ENCODE results near the gene ITGA7.
A peak's percentile ranks its signal among the peaks of the same experiment; 100 is the strongest.
"Not testable (repeated sequence)": the region's sequence is repeated elsewhere in the genome, so short reads cannot be mapped to it uniquely, and the experiment has no call there.

The ITGA7 gene

GRCh38 chr12:55679691-55680090, 28.0 kb downstream of the ITGA7 start:
- DNase-seq: no peak

- no peak for DNase-seq
These were observed 31.0 kb downstream of the ITGA7 start for GRCh38 chr12:55676707-55677106.

- no peak for DNase-seq
These were observed 32.0 kb downstream of the ITGA7 start for GRCh38 chr12:55675666-55676065.

- no peak for DNase-seq
These were observed 34.1 kb downstream of the ITGA7 start for GRCh38 chr12:55673638-55674037.

- no peak for DNase-seq
These were observed 36.0 kb downstream of the ITGA7 start for GRCh38 chr12:55671746-55672145.

- no peak for DNase-seq
These were observed 37.4 kb downstream of the ITGA7 start for GRCh38 chr12:55670276-55670675.

GRCh38 chr12:55666508-55666907, 41.2 kb downstream of the ITGA7 start:
- no peak for DNase-seq

- DNase-seq: no peak
These were observed 42.9 kb downstream of the ITGA7 start for GRCh38 chr12:55664826-55665225.

- no peak for DNase-seq
These were observed 44.3 kb downstream of the ITGA7 start for GRCh38 chr12:55663391-55663790.

- DNase-seq: peak; percentile 53
These were observed 48.0 kb downstream of the ITGA7 start for GRCh38 chr12:55659486-55660385.

- DNase-seq: no peak
These were observed 48.9 kb downstream of the ITGA7 start for GRCh38 chr12:55658635-55659391.

GRCh38 chr12:55658212-55658611, 49.5 kb downstream of the ITGA7 start:
- DNase-seq: no peak

GRCh38 chr12:55657212-55657611, 50.5 kb downstream of the ITGA7 start:
- no peak for DNase-seq

- no peak for DNase-seq
These were observed 53.0 kb downstream of the ITGA7 start for GRCh38 chr12:55654511-55655214.

- peak; percentile 45 for DNase-seq
These were observed 54.7 kb downstream of the ITGA7 start for GRCh38 chr12:55653031-55653430.

- no peak for DNase-seq
These were observed 55.4 kb downstream of the ITGA7 start for GRCh38 chr12:55652352-55652751.

GRCh38 chr12:55651299-55651683, 56.4 kb downstream of the ITGA7 start:
- no peak for DNase-seq

- DNase-seq: not testable (repeated sequence)
These were observed 56.9 kb downstream of the ITGA7 start for GRCh38 chr12:55650620-55651298.

GRCh38 chr12:55647027-55647426, 60.7 kb downstream of the ITGA7 start:
- no peak for DNase-seq

GRCh38 chr12:55644591-55644990, 63.1 kb downstream of the ITGA7 start:
- DNase-seq: no peak

GRCh38 chr12:55642669-55643068, 65.0 kb downstream of the ITGA7 start:
- DNase-seq: no peak

GRCh38 chr12:55642267-55642666, 65.4 kb downstream of the ITGA7 start:
- DNase-seq: peak; percentile 13

GRCh38 chr12:55641595-55641994, 66.1 kb downstream of the ITGA7 start:
- no peak for DNase-seq

Data from hematopoietic multipotent progenitor cell treated with erythropoietin and hydrocortisone succinate and interleukin-3 and kit ligand, for 8 days (in vitro differentiated cells).